Measurements from ENCODE around the gene CXorf49B.
"Not testable (repeated sequence)": the region's sequence is repeated elsewhere in the genome, so short reads cannot be mapped to it uniquely, and the experiment has no call there.

CXorf49B gene

GRCh38 chrX:71763049-71763448 lies at the start of gene CXorf49B:
Gene CXorf49B, plus strand, starts transcription at chrX:71763349. Its CDS starts 75 bp downstream, at chrX:71763424.
- DNase-seq, result not testable (repeated sequence)

- not testable (repeated sequence) for DNase-seq
Observed at GRCh38 chrX:71714064-71714463, 49.1 kb upstream of the CXorf49B start.

DNA sequence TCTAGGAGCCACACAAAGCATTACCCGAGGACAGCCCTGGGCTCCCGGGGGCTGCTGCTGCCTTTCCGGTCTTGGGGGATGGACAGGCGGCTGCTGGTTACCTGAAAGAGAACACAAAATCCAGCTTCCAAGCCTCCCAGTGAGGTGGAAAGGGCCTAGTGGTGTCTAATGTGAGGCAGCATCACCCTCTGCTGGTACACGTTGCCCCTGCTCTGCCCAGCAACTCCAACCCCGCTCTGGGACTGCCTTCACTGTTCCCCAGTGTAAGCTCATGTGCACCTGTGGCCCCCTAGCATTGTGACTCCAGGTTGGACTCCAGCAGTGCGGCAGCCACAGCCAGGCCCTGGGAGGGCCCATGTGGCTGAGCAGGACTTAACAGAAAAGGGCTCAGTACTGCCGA lies 47.6 kb upstream of the CXorf49B start:
- not testable (repeated sequence) for DNase-seq

GRCh38 chrX:71716323-71716722 lies 46.8 kb upstream of the CXorf49B start:
- not testable (repeated sequence) for DNase-seq

- not testable (repeated sequence) for DNase-seq
Observed at GRCh38 chrX:71718185-71718584, 45.0 kb upstream of the CXorf49B start, which contains the start of gene CXorf49. Gene CXorf49, minus strand, starts transcription at chrX:71718285. Its CDS starts 134 bp downstream, at chrX:71718151.

GRCh38 chrX:71719195-71719594 lies 44.0 kb upstream of the CXorf49B start:
- not testable (repeated sequence) for DNase-seq

DNA sequence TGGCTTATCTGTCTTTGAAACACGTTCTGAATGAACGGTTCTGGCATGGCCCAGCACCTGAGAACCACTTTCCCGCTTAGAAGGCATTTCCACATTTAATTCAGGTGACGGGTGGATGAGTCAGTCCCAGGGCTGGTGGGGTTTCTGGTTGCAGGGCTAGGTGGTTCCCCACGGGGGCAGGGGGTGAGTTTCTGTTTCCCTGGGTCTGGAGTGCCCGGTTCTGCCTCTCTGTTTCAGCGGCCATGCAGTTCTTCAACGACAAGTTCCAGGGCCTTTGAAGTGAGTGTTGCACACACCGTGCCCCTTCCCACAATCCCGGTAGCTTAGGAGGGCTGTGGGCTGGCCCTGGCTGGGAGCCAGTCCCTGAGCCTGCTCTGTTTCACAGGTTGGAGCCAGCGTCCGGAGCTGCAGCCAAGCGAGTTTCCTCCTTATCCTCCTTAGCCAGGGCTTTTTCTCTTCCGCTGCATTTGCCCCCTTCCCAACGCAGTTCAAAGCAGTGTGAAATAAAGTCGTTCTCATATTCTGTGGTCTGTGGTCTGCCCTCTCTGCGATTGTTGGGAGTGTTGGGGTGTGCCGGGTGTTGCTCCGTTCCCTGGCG lies 42.8 kb upstream of the CXorf49B start:
- not testable (repeated sequence) for DNase-seq

DNA sequence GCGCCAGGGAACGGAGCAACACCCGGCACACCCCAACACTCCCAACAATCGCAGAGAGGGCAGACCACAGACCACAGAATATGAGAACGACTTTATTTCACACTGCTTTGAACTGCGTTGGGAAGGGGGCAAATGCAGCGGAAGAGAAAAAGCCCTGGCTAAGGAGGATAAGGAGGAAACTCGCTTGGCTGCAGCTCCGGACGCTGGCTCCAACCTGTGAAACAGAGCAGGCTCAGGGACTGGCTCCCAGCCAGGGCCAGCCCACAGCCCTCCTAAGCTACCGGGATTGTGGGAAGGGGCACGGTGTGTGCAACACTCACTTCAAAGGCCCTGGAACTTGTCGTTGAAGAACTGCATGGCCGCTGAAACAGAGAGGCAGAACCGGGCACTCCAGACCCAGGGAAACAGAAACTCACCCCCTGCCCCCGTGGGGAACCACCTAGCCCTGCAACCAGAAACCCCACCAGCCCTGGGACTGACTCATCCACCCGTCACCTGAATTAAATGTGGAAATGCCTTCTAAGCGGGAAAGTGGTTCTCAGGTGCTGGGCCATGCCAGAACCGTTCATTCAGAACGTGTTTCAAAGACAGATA lies 2.4 kb upstream of the CXorf49B start:
- not testable (repeated sequence) for DNase-seq

GRCh38 chrX:71764832-71765231 lies 1.7 kb downstream of the CXorf49B start:
- DNase-seq, result not testable (repeated sequence)

- not testable (repeated sequence) for DNase-seq
Observed at GRCh38 chrX:71765613-71766012, 2.5 kb downstream of the CXorf49B start.

GRCh38 chrX:71767134-71767533 lies 4.0 kb downstream of the CXorf49B start:
- DNase-seq, result not testable (repeated sequence)

DNA sequence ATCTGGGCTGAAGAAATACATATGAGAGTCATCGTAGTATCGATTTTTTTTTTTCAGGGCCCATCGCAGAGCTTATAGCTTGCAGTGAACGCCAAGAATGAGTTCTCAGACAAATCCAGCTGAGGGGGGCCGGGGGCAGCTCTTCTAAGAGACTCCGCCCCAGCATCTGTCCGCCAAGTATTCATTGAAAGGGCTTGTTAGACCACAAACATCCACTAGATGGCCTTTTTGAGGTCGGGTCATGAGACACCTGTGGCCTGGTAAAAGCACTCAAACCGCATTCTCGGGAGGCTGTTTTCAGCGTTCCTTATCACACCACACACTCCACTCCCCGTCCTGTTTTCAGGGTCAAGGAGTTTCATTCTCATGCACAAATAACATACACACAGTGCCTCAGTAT lies 15.2 kb downstream of the CXorf49B start:
- not testable (repeated sequence) for DNase-seq

DNA sequence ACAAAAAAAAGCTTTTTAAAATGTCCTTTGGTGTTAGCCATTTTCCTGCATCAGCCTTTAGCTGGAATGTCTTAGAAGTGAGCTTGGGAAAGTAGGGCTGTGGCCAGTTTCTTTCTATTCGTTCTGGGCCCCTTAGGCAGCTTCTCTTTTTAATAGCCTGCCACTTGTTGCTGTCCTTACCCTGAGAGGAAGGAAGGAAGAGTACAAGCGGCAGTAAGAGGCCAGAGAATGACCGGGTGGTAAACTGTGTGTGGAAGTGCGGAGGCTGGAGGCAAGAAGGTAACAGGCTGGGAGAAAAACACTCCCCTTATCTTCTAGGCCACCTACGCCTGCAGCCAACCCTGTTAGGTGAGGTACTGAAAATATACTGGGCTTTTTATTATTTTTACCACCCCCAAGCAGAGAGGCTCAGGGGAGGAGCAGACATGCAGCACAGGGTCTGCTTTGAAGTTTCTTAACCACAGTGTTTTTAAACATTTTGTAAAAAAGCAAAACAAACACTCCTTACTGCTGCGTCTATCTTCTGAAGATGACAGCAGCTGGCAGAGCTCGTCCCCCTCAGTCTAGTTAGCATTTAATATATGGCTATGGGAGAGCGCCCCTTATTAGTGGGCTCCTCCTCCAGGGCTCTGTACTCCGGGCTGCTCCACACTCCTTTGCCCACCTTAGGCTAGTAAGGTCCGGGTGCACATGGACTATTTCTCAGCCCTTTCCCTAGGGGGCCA lies 19.2 kb downstream of the CXorf49B start:
- DNase-seq, result not testable (repeated sequence)

GRCh38 chrX:71782950-71783299 lies 19.8 kb downstream of the CXorf49B start:
- not testable (repeated sequence) for DNase-seq

GRCh38 chrX:71783569-71784347 lies 20.6 kb downstream of the CXorf49B start:
- not testable (repeated sequence) for DNase-seq

GRCh38 chrX:71784348-71784983 lies 21.3 kb downstream of the CXorf49B start:
- not testable (repeated sequence) for DNase-seq

GRCh38 chrX:71806450-71806849 lies 43.3 kb downstream of the CXorf49B start:
- not testable (repeated sequence) for DNase-seq

DNA sequence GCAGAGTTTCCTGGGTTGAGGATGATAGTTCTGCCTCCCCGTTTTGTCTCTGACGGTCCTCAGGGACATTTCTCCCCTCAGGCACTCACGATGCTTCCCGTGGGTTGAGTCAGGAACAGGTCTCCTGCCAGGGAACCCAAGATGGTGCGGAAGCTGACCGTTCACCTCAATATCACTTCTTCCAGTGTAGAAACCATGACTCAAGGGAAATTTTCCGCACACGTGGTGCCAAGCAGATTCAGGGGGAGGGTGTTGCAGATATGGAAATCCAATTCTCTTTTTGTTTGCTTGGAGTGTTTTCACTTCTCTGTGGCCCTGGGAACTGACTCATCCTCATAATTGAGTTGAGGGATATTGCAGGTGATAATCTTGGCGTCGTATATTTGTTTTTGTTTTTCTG lies 46.7 kb downstream of the CXorf49B start:
- DNase-seq, result no peak

DNA sequence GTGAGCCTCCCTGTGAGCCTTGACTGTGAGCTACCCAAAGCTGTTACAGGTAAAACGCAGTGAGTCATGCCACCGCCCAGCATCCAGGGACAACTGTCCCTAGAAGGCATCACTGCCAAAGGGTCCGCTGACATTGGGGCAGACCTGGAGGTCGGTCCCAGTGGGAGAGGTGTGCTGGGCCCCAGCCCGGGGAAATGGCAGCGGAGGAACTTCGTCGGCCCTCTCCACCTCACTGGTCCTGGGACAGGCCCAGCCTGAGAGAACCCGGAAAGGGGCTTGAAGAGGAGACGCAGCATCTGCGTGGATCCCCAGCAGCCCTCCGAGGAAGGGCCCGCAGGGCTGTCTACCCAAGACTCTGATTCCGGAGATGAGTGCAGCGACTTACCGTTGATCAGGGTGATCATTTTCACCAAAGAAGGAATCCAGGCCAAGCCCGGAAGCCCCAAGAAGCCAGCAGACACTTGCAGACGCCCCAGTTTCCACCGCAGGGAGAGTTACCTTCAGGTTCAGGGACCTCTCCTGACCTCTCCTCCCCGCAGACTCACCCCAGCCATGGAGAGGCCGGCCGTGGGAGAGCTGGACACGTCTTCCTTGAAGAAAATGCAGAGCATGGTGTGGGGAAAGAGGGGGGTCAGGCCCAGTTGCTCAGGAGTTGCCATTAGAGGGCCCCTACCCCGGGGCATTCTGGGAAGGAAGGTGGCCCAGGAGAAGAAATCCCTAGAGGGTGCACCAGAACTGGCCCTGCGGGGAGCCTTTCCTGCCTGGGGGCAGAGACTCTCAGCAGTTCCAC lies 51.2 kb downstream of the CXorf49B start:
- DNase-seq, result no peak

GRCh38 chrX:71815121-71815905 lies 52.2 kb downstream of the CXorf49B start:
- DNase-seq, result peak; percentile 56

DNA sequence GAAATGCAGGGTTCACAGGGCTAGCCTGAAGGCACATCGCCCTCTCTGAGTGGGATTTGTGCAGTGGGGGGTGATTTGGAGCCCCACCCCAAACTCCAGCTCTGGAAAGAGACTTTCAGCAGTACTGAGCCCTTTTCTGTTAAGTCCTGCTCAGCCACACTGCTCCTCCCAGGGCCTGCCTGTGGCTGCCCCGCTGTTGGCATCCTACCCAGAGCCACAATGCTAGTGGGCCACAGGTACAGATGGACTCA lies 52.7 kb downstream of the CXorf49B start:
- DNase-seq, result no peak
